H1 (cell line): ENCODE data around the gene BOD1L2. TPM values are rescaled to one million over a fixed set of nuclear protein-coding genes. Genes with fewer than 3 reads are reported as not detected.

Experiments
- CTCF ChIA-PET: fragments of 300-600 bp; sonication (Branson Sonifier 250); formaldehyde crosslinking; loops from one replicate; lab custom pipeline; 2021; ENCODE audit not compliant: partially characterized antibody; lab: Charles Lee
- POLR2A ChIA-PET: fragments of 300-600 bp; sonication (Branson Sonifier 250); formaldehyde crosslinking; loops from one replicate; lab custom pipeline; 2021; ENCODE audit warnings: inconsistent platforms; ENCODE audit not compliant: partially characterized antibody; lab: Charles Lee
- DNase-seq, 2 experiments: peaks; one replicate each; pipeline versions ENCODE4 v3.0.0 to v3.0.0-alpha.2; 2010 to 2022; ENCODE audit warnings: low spot score in 2 of 2, low read depth in 1 of 2, mixed read lengths in 1 of 2
- FAIRE-seq: peaks from 2 replicates; lab custom pipeline; 2011; peaks lifted over from hg19 to GRCh38; lab: Jason Lieb, UNC
- H2AFZ ChIP-seq: 2 replicates; pipeline ENCODE4 v1.8.1; 2012; ENCODE audit warnings: low read length, inconsistent platforms
- H2AK5ac ChIP-seq: 2 replicates; pipeline ENCODE4 v1.6.1; 2013; ENCODE audit warnings: low read depth, low read length
- H2BK120ac ChIP-seq: replicated peaks from 2 replicates; pipeline ENCODE3; 2013; ENCODE audit warnings: low read depth, low read length, inconsistent platforms
- H2BK12ac ChIP-seq: 2 replicates; pipeline ENCODE4 v1.6.1; 2013; ENCODE audit warnings: low read depth, low read length
- H2BK15ac ChIP-seq: 2 replicates; pipeline ENCODE4 v1.6.1; 2013; ENCODE audit warnings: low read length
- H2BK20ac ChIP-seq: 2 replicates; pipeline ENCODE4 v1.6.1; 2013; ENCODE audit warnings: low read length
- H2BK5ac ChIP-seq: 2 replicates; pipeline ENCODE4 v1.6.1; 2013; ENCODE audit warnings: low read depth, low read length
- H3K14ac ChIP-seq: 2 replicates; pipeline ENCODE4 v1.6.1; 2013; ENCODE audit warnings: inconsistent platforms; ENCODE audit not compliant: insufficient read length
- H3K18ac ChIP-seq: 2 replicates; pipeline ENCODE4 v1.6.1; 2013; ENCODE audit warnings: low read length; ENCODE audit errors: extremely low read depth
- H3K23ac ChIP-seq: 2 replicates; pipeline ENCODE4 v1.6.1; 2013; ENCODE audit warnings: inconsistent platforms; ENCODE audit not compliant: insufficient read length
- H3K23me2 ChIP-seq: 2 replicates; pipeline ENCODE4 v1.6.1; 2013; ENCODE audit warnings: low read depth, low read length
- H3K27ac ChIP-seq: 2 replicates; pipeline ENCODE4 v1.6.1; 2011; ENCODE audit warnings: low read depth, low read length, inconsistent platforms
- H3K27me3 ChIP-seq, 4 experiments: replicated peaks in 1 of 4; 1 replicate in 1 of 4; 2 replicates in 3 of 4; pipeline versions ENCODE4 v1.6.1 to v1.8.1; 2011 to 2013; ENCODE audit warnings: low read length in 3 of 4, mild to moderate bottlenecking in 3 of 4, inconsistent platforms in 2 of 4, mixed read lengths in 2 of 4, moderate library complexity in 1 of 4; ENCODE audit not compliant: control insufficient read depth in 3 of 4, insufficient read depth in 3 of 4; ENCODE audit errors: extremely low read depth in 1 of 4
- H3K36me3 ChIP-seq, 4 experiments: 2 replicates each; pipeline versions ENCODE4 v1.6.1 to v1.8.1; 2011 to 2013; ENCODE audit warnings: mild to moderate bottlenecking in 4 of 4, low read length in 3 of 4, moderate library complexity in 2 of 4, control low read depth in 1 of 4, inconsistent platforms in 1 of 4; ENCODE audit not compliant: insufficient read depth in 4 of 4, control insufficient read depth in 2 of 4
- H3K4ac ChIP-seq: replicated peaks from 2 replicates; pipeline ENCODE3; 2013; ENCODE audit warnings: low read length, low read depth, mixed read lengths, inconsistent platforms; ENCODE audit not compliant: insufficient read length
- H3K4me1 ChIP-seq, 4 experiments: replicated peaks in 1 of 4; 1 replicate in 1 of 4; 2 replicates in 3 of 4; pipeline versions ENCODE4 v1.6.1 to v1.8.1; 2011 to 2013; ENCODE audit warnings: low read length in 3 of 4, inconsistent platforms in 2 of 4, mixed read lengths in 1 of 4; ENCODE audit not compliant: insufficient read depth in 4 of 4, control insufficient read depth in 3 of 4
- H3K4me2 ChIP-seq, 2 experiments: 2 replicates each; pipeline versions ENCODE4 v1.6.1 to v1.8.1; 2011 to 2013; ENCODE audit warnings: low read depth in 2 of 2, low read length in 2 of 2, control low read depth in 1 of 2, inconsistent platforms in 1 of 2, mild to moderate bottlenecking in 1 of 2; ENCODE audit not compliant: insufficient read depth in 1 of 2
- H3K4me3 ChIP-seq, 4 experiments: fragments of 200-600, 300-600 bp in 1 of 4; sonication (generic), shearing (Covaris generic), sonication (Bioruptor Twin) in 1 of 4; 2 replicates each; pipeline versions ENCODE4 v1.5.1 to v1.8.1; 2011 to 2016; ENCODE audit warnings: low read length in 4 of 4, low read depth in 3 of 4, control low read depth in 2 of 4, inconsistent platforms in 2 of 4, mild to moderate bottlenecking in 2 of 4, mixed read lengths in 1 of 4, moderate library complexity in 1 of 4; ENCODE audit not compliant: insufficient read depth in 2 of 4; ENCODE audit errors: extremely low read depth in 1 of 4
- H3K56ac ChIP-seq: replicated peaks from 2 replicates; pipeline ENCODE3; 2013; ENCODE audit warnings: low read depth, mild to moderate bottlenecking, mixed read lengths, low read length, inconsistent platforms; ENCODE audit not compliant: insufficient read length
- H3K79me1 ChIP-seq: 2 replicates; pipeline ENCODE4 v1.6.1; 2013; ENCODE audit warnings: low read depth, low read length, control low read depth
- H3K79me2 ChIP-seq, 2 experiments: 2 replicates each; pipeline versions ENCODE4 v1.6.1 to v1.8.1; 2012 to 2013; ENCODE audit warnings: low read length in 2 of 2, mild to moderate bottlenecking in 2 of 2, inconsistent platforms in 1 of 2; ENCODE audit not compliant: insufficient read depth in 2 of 2, control insufficient read depth in 1 of 2
- H3K9ac ChIP-seq, 4 experiments: replicated peaks in 1 of 4; 1 replicate in 1 of 4; 2 replicates in 3 of 4; pipeline versions ENCODE4 v1.6.1 to v1.8.1; 2011 to 2013; ENCODE audit warnings: low read depth in 3 of 4, low read length in 3 of 4, control low read depth in 2 of 4, mild to moderate bottlenecking in 2 of 4, moderate library complexity in 2 of 4, inconsistent platforms in 1 of 4; ENCODE audit errors: extremely low read depth in 1 of 4
- H3K9me3 ChIP-seq, 2 experiments: 2 replicates each; pipeline versions ENCODE4 v1.6.1 to v1.8.1; 2012 to 2013; ENCODE audit warnings: mild to moderate bottlenecking in 2 of 2, moderate library complexity in 2 of 2, control low read depth in 1 of 2, inconsistent platforms in 1 of 2, low read depth in 1 of 2, low read length in 1 of 2, mixed read lengths in 1 of 2; ENCODE audit not compliant: insufficient read depth in 2 of 2
- H4K20me1 ChIP-seq, 2 experiments: replicated peaks in 1 of 2; 2 replicates each; pipeline versions ENCODE3 to v1.8.1; 2011 to 2013; ENCODE audit warnings: inconsistent platforms in 2 of 2, low read length in 2 of 2, mild to moderate bottlenecking in 1 of 2; ENCODE audit not compliant: insufficient read depth in 2 of 2, control insufficient read depth in 1 of 2
- H4K5ac ChIP-seq: 2 replicates; pipeline ENCODE4 v1.6.1; 2013; ENCODE audit warnings: low read length, low read depth, mixed read lengths, inconsistent platforms; ENCODE audit not compliant: insufficient read length
- H4K8ac ChIP-seq: 2 replicates; pipeline ENCODE4 v1.8.0; 2013; ENCODE audit warnings: mild to moderate bottlenecking, moderate library complexity, low read length, inconsistent platforms; ENCODE audit not compliant: insufficient read depth; ENCODE audit errors: extremely low read depth
- H4K91ac ChIP-seq: replicated peaks from 2 replicates; pipeline ENCODE3; 2013; ENCODE audit warnings: low read length, mixed read lengths, inconsistent platforms; ENCODE audit not compliant: insufficient read length
- CBX5 ChIP-seq: fragments of 300-800, 300-1000 bp; sonication (generic); IDR thresholded peaks from 2 replicates; pipeline ENCODE4 v1.7.1; 2016; ENCODE audit warnings: antibody characterized with exemption, low read length, low read depth
- FOSL1 ChIP-seq: IDR thresholded peaks from 2 replicates; pipeline ENCODE4 v1.6.1; 2011; ENCODE audit warnings: mild to moderate bottlenecking, low read depth, low read length, moderate library complexity; ENCODE audit not compliant: insufficient read depth
- JUN ChIP-seq: IDR thresholded peaks from 2 replicates; pipeline ENCODE4 v1.6.1; 2011; ENCODE audit warnings: low read depth, mild to moderate bottlenecking, improper control_type of control experiment, low read length
- KDM4A ChIP-seq: IDR thresholded peaks from one replicate; pipeline ENCODE4 v1.7.1; 2012; ENCODE audit warnings: low read depth, mild to moderate bottlenecking, moderate library complexity, low read length, inconsistent platforms; ENCODE audit not compliant: severe bottlenecking
- SIRT6 ChIP-seq: IDR thresholded peaks from one replicate; pipeline ENCODE4 v1.7.1; 2012; ENCODE audit warnings: low read length, inconsistent platforms
- SIX5 ChIP-seq: IDR thresholded peaks from 2 replicates; pipeline ENCODE4 v1.6.1; 2011; ENCODE audit warnings: mild to moderate bottlenecking, low read depth, low read length
- SUZ12 ChIP-seq: fragments of 200-600 bp; sonication (generic); IDR thresholded peaks from 2 replicates; pipeline ENCODE4 v1.6.1; 2012; ENCODE audit warnings: mild to moderate bottlenecking, inconsistent platforms, low read length, moderate library complexity, mixed read lengths
- TCF12 ChIP-seq: IDR thresholded peaks from 2 replicates; pipeline ENCODE4 v1.6.1; 2011; ENCODE audit warnings: low read depth, mild to moderate bottlenecking, low read length
- WGBS, 2 experiments: shearing (Covaris generic) in 1 of 2; methylation state at CpG; one replicate each; pipeline versions ENCODE4 v1.1.6 to v1.1.7; 2013 to 2015; ENCODE audit warnings: low lambda C conversion rate in 2 of 2, mixed read lengths in 2 of 2, inconsistent platforms in 1 of 2, low coverage in 1 of 2, missing lambda C conversion rate in 1 of 2; ENCODE audit not compliant: insufficient replicate concordance in 2 of 2, insufficient coverage in 1 of 2, insufficient read length in 1 of 2; ENCODE audit errors: extremely low coverage in 1 of 2, missing lambda C conversion rate in 1 of 2; 5-methylcytosine and 5-hydroxymethylcytosine counted together
- polyA plus RNA-seq, 7 experiments: library from polyadenylated mRNA; depleted of rRNA in 3 of 7; stranded (reverse) in 5 of 7; unstranded in 2 of 7; fragments of >200 nt in 5 of 7; fragments of 200-250 nt in 2 of 7; gene quantifications; 1 replicate in 5 of 7; 2 replicates in 1 of 7; 4 replicates in 1 of 7; pipeline versions ENCODE4 v1.2.1 to v1.2.3, GENCODE V29; 2011 to 2013; ENCODE audit warnings: missing spikeins in 2 of 7, mixed read lengths in 2 of 7
- total RNA-seq: library from RNA; stranded (reverse); fragmentation: NEBNext Ultra II Directional; extraction: Animal tissue kit (Norgen Biotek cat#: 25700); gene quantifications from 2 replicates; pipeline ENCODE4 v1.2.1, GENCODE V29; 2021
- TF ChIP-seq, protein P1 (sequence below): IDR thresholded peaks from 2 replicates; pipeline ENCODE4 v1.6.1; 2012; ENCODE audit warnings: inconsistent platforms

Gene BOD1L2
- total and polyA plus RNA-seq, 2 of the 8 experiments (the other 6 are each of a cell fraction or from before 2014, with no cell fraction given) = not detected

DNA sequence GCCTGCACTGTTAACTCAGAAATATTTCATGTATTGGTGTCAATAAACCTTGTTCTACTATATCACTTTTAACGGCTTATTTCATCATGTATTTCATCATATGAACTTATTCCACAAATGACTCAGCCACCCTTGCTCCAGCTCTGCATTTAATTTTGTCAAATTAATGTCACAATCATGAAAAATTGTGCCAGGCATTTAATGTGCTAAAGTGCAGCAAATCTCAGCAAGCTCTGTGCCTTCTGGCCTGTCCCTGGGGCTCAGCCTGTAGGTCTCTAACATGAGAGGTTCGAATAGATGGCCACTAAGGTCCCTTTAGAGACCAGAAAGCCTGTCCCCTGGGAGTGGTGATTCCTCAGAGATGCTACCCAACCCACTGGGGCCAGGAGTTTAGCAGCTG is 28.6 kb downstream of the BOD1L2 start:
- POLR2A ChIA-PET = no interaction called here
- no peaks in the 10 kb centered on the region for H3K79me1 ChIP-seq
- TF ChIP-seq KDM4A = no peak
- no peak for TF ChIP-seq SIX5
- no peak for TF ChIP-seq TCF12
- TF ChIP-seq SIRT6 = no peak
- no peak for TF ChIP-seq SUZ12
- no peak for TF ChIP-seq CBX5
- no peak for TF ChIP-seq JUN
- TF ChIP-seq, protein P1, sequence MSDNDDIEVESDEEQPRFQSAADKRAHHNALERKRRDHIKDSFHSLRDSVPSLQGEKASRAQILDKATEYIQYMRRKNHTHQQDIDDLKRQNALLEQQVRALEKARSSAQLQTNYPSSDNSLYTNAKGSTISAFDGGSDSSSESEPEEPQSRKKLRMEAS = no peak
- TF ChIP-seq FOSL1 = no peak

More for the DNA sequence above, 28.6 kb downstream of the BOD1L2 start:
- H3K23me2 ChIP-seq = no peaks in the 10 kb centered on the region
- H2BK20ac ChIP-seq = no peak overlapping the region
- H3K9ac ChIP-seq = no peak overlapping the region
- no peak for FAIRE-seq
- H3K79me2 ChIP-seq = no peaks in the 10 kb centered on the region
- no peak overlapping the region for H4K5ac ChIP-seq
- H2BK12ac ChIP-seq = no peak overlapping the region
- no peak overlapping the region for H3K23ac ChIP-seq
- DNase-seq = peak in 1 of 2 experiments; percentile 11
- H3K27ac ChIP-seq = no peak overlapping the region
- H3K9me3 ChIP-seq = peaks cover 3 to 5% of the 10 kb centered on the region in 2 experiments; a peak in 3 of 4 replicates
- H4K91ac ChIP-seq = no peak overlapping the region
- H3K4me3 ChIP-seq = no peak overlapping the region
- H3K27me3 ChIP-seq = no peaks in the 10 kb centered on the region
- WGBS, 2 experiments = 84% methylated on average over 2 of the region's 2 CpGs; no CpG with 5 or more reads in 1 of the 2 experiments
- H3K56ac ChIP-seq = no peak overlapping the region
- no peak overlapping the region for H2BK5ac ChIP-seq
- no peaks in the 10 kb centered on the region for H3K4me1 ChIP-seq
- H3K18ac ChIP-seq = no peak overlapping the region
- no peaks in the 10 kb centered on the region for H4K20me1 ChIP-seq
- no peak overlapping the region for H2AFZ ChIP-seq
- no peak overlapping the region for H4K8ac ChIP-seq
- H3K4ac ChIP-seq = no peak overlapping the region
- CTCF ChIA-PET = no interaction called here
- no peaks in the 10 kb centered on the region for H3K36me3 ChIP-seq
- no peak overlapping the region for H3K14ac ChIP-seq
- no peak overlapping the region for H2BK15ac ChIP-seq
- H2AK5ac ChIP-seq = no peak overlapping the region
- no peak overlapping the region for H2BK120ac ChIP-seq
- H3K4me2 ChIP-seq = no peak overlapping the region
